K562 (cell line): Measurements from ENCODE around the gene RNF138. TPM values are rescaled to one million over a fixed set of nuclear protein-coding genes. Genes with fewer than 3 reads are reported as not detected.

ENCODE experiments used
- ATAC-seq: fragments of 200-7000 bp; cut with Tn5 transposase; 3 replicates; pipeline ENCODE4 v1.9.1; 2020; ENCODE audit warnings: moderate library complexity
- BruUV-seq: library from RNA; stranded (reverse); fragments of 400-500 nt; replicated peaks from 2 replicates; lab custom pipeline; 2021; lab: Mats Ljungman, UMichigan
- CTCF ChIA-PET: fragments of 300-600 bp; formaldehyde crosslinking; extraction: SDS; loops from one replicate; lab custom pipeline; 2021; ENCODE audit warnings: low intra/inter-chr PET ratio; lab: Yijun Ruan, JAX
- POLR2A ChIA-PET: fragments of 300-600, 350-650 bp; sonication (Branson Sonifier 250); formaldehyde crosslinking; extraction: SDS; loops from one replicate; lab custom pipeline; 2021; ENCODE audit warnings: antibody characterized with exemption, inconsistent platforms; lab: Yijun Ruan, JAX
- DNase-seq, 4 experiments: peaks; one replicate each; pipeline versions ENCODE4 v3.0.0 to v3.0.0-alpha.2; 2011 to 2018; ENCODE audit warnings: low spot score in 3 of 4, mixed read lengths in 3 of 4; ENCODE audit errors: extremely low read depth in 1 of 4
- FAIRE-seq: peaks from 2 replicates; lab custom pipeline; 2011; peaks lifted over from hg19 to GRCh38; lab: Jason Lieb, UNC
- H2AFZ ChIP-seq: 2 replicates; pipeline ENCODE4 v1.6.0; 2011; ENCODE audit warnings: low read depth, low read length, control low read depth, inconsistent platforms
- H3K27ac ChIP-seq: fragments of 200-600 bp; 3 replicates; pipeline ENCODE4 v1.8.0; 2011; ENCODE audit warnings: low read depth, mild to moderate bottlenecking, control low read depth, inconsistent platforms, low read length, moderate library complexity, mixed read lengths; ENCODE audit errors: extremely low read depth
- H3K27me3 ChIP-seq, 2 experiments: fragments of 300-600 bp in 1 of 2; 2 replicates in 1 of 2; 3 replicates in 1 of 2; pipeline versions ENCODE4 v1.6.0 to v1.8.0; 2011; ENCODE audit warnings: inconsistent platforms in 2 of 2, low read length in 2 of 2, mild to moderate bottlenecking in 1 of 2, mixed read lengths in 1 of 2, moderate library complexity in 1 of 2; ENCODE audit not compliant: control insufficient read depth in 2 of 2, insufficient read depth in 2 of 2
- H3K36me3 ChIP-seq: fragments of 300-600 bp; 3 replicates; pipeline ENCODE4 v1.8.0; 2011; ENCODE audit warnings: mild to moderate bottlenecking, low read length, inconsistent platforms; ENCODE audit not compliant: control insufficient read depth, insufficient read depth
- H3K4me1 ChIP-seq, 2 experiments: fragments of 200-600 bp in 1 of 2; replicated peaks in 1 of 2; 2 replicates in 1 of 2; 3 replicates in 1 of 2; pipeline versions ENCODE4 v1.5.1 to v1.8.0; 2011; ENCODE audit warnings: inconsistent platforms in 2 of 2, low read length in 2 of 2, mild to moderate bottlenecking in 1 of 2, mixed read lengths in 1 of 2, moderate library complexity in 1 of 2; ENCODE audit not compliant: control insufficient read depth in 2 of 2, insufficient read depth in 2 of 2
- H3K4me2 ChIP-seq: 2 replicates; pipeline ENCODE4 v1.6.1; 2011; ENCODE audit warnings: low read length, control low read depth, inconsistent platforms, mixed read lengths; ENCODE audit not compliant: insufficient read depth
- H3K4me3 ChIP-seq: fragments of 200-600 bp; sonication (generic), shearing (Covaris generic); 2 replicates; pipeline ENCODE4 v1.5.1; 2016; ENCODE audit warnings: control low read depth, inconsistent platforms
- H3K79me2 ChIP-seq: fragments of 200-600 bp; 3 replicates; pipeline ENCODE4 v1.8.0; 2011; ENCODE audit warnings: low read length, inconsistent platforms; ENCODE audit not compliant: control insufficient read depth, insufficient read depth
- H3K9ac ChIP-seq, 2 experiments: 2 replicates each; pipeline versions ENCODE4 v1.6.0 to v1.6.1; 2011; ENCODE audit warnings: low read depth in 2 of 2, low read length in 2 of 2, control low read depth in 1 of 2, inconsistent platforms in 1 of 2, mild to moderate bottlenecking in 1 of 2, mixed read lengths in 1 of 2; ENCODE audit not compliant: insufficient read depth in 1 of 2
- H3K9me1 ChIP-seq: one replicate; pipeline ENCODE4 v1.6.0; 2011; ENCODE audit warnings: inconsistent platforms, mild to moderate bottlenecking, low read length, moderate library complexity; ENCODE audit not compliant: control insufficient read depth, insufficient read depth
- H3K9me3 ChIP-seq: replicated peaks from 2 replicates; pipeline ENCODE4 v1.5.1; 2011; ENCODE audit warnings: low read depth, low read length, inconsistent platforms; ENCODE audit not compliant: control insufficient read depth, insufficient read depth
- H4K20me1 ChIP-seq: replicated peaks from 2 replicates; pipeline ENCODE4 v1.6.1; 2011; ENCODE audit warnings: low read length, inconsistent platforms, mixed read lengths; ENCODE audit not compliant: control insufficient read depth, insufficient read depth
- E2F1 ChIP-seq: sonication (generic); formaldehyde crosslinking; IDR thresholded peaks from 2 replicates; pipeline ENCODE4 v1.8.1; 2023; ENCODE audit warnings: mild to moderate bottlenecking, missing genetic modification reagents, moderate library complexity
- HNRNPK ChIP-seq: fragments of 200-400 bp; formaldehyde crosslinking; IDR thresholded peaks from one replicate; pipeline ENCODE4 v1.6.1; 2018; ENCODE audit warnings: mild to moderate bottlenecking, low read depth, low read length; ENCODE audit not compliant: poor library complexity, severe bottlenecking
- NFYB ChIP-seq: IDR thresholded peaks from 2 replicates; pipeline ENCODE4 v1.6.1; 2011; ENCODE audit warnings: mild to moderate bottlenecking, moderate library complexity; ENCODE audit not compliant: insufficient read length; ENCODE audit errors: extremely low read depth
- PREB ChIP-seq: sonication (generic); formaldehyde crosslinking; IDR thresholded peaks from 2 replicates; pipeline ENCODE4 v1.8.1; 2023; ENCODE audit warnings: mild to moderate bottlenecking, missing genetic modification reagents
- PTBP1 ChIP-seq: fragments of 200-400 bp; formaldehyde crosslinking; IDR thresholded peaks from 2 replicates; pipeline ENCODE4 v1.6.1; 2017; ENCODE audit warnings: low read depth, low read length
- SNRNP70 ChIP-seq: fragments of 200-400 bp; formaldehyde crosslinking; optimal IDR thresholded peaks from 2 replicates; pipeline ENCODE3; 2017; ENCODE audit warnings: low read depth, low read length
- ZC3H11A ChIP-seq: IDR thresholded peaks from 2 replicates; pipeline ENCODE4 v1.6.1; 2012; ENCODE audit warnings: low read depth, low read length, improper control_type of control experiment
- whole genome bisulfite sequencing: fragments of 100-300 bp; shearing (Covaris generic); methylation state at CpG from one replicate; pipeline ENCODE4 v1.1.6; 2016; ENCODE audit warnings: low coverage, mixed read lengths; ENCODE audit not compliant: insufficient coverage; ENCODE audit errors: missing lambda C conversion rate; 5-methylcytosine and 5-hydroxymethylcytosine counted together
- in situ Hi-C: fragments of 300-500 bp; cut with MboI; formaldehyde crosslinking; loops from 4 replicates; pipeline ENCODE4 v1.15.0; 2018; ENCODE audit warnings: inconsistent platforms, mixed read lengths
- intact Hi-C: fragments of 100-400 bp; cut with micrococcal nuclease; formaldehyde crosslinking; loops from 2 replicates; pipeline ENCODE4 v1.14.2; 2022
- polyA plus RNA-seq, 8 experiments: library from polyadenylated mRNA; depleted of rRNA in 4 of 8; stranded (reverse) in 5 of 8; unstranded in 3 of 8; fragments of >200 nt; fragmentation: Nextera tagmentation in 2 of 8; fragmentation: Illumina TruSeq in 1 of 8; extraction: Ambion mirVana in 2 of 8; extraction: Trizol in 1 of 8; gene quantifications; 2 replicates each; pipeline versions ENCODE4 v1.2.1 to v1.2.3, GENCODE V29; 2011 to 2014; ENCODE audit warnings: inconsistent platforms in 1 of 8, missing spikeins in 1 of 8
- total RNA-seq, 7 experiments: library from RNA; depleted of rRNA in 6 of 7; stranded (reverse); fragments of >200 nt in 6 of 7; fragmentation: Illumina TruSeq in 2 of 7; extraction: Trizol in 2 of 7; gene quantifications; 2 replicates each; pipeline versions ENCODE4 v1.2.1 to v1.2.3, GENCODE V29; 2011 to 2021; ENCODE audit warnings: low replicate concordance in 1 of 7

The RNF138 gene
- total and polyA plus RNA-seq, 9 of the 15 experiments (the other 6 are each of a cell fraction or from before 2014, with no cell fraction given) = 47.6 to 100 (median 62.5) TPM

GRCh38 chr18:32074206-32074605 lies 17.5 kb upstream of the RNF138 start (continued):
- no peak for TF ChIP-seq SNRNP70
- TF ChIP-seq, all 486 proteins: peak for 0

- TF ChIP-seq PREB (CRISPR knock-in tag) = no peak
- TF ChIP-seq E2F1 (CRISPR knock-in tag) = no peak
- no peak for TF ChIP-seq HNRNPK
- no peak for TF ChIP-seq NFYB
- no peak for TF ChIP-seq ZC3H11A
- no peak for TF ChIP-seq PTBP1
- TF ChIP-seq, all 486 proteins: peak for 0
- H3K9me1 ChIP-seq = no peaks in the 10 kb centered on the region
- 3% methylated on average over 2 of the region's 2 CpGs for WGBS
- FAIRE-seq (no peak), ATAC-seq (no peak), DNase-seq (no peak)
- BruUV-seq = no TSS peak
- H3K4me3 ChIP-seq = no peak overlapping the region
- H2AFZ ChIP-seq = no peak overlapping the region
- in situ Hi-C loops (no loop called here), intact Hi-C loops (no loop called here)
- no peaks in the 10 kb centered on the region for H4K20me1 ChIP-seq
- H3K4me1 ChIP-seq = peaks cover 0 to 4% of the 10 kb centered on the region in 2 experiments; a peak in 2 of 5 replicates
- H3K27me3 ChIP-seq = peaks cover 0 to 4% of the 10 kb centered on the region in 2 experiments; a peak in 3 of 5 replicates
- no peaks in the 10 kb centered on the region for H3K36me3 ChIP-seq
- no peaks in the 10 kb centered on the region for H3K79me2 ChIP-seq
- no peaks in the 10 kb centered on the region for H3K9me3 ChIP-seq
- no peak overlapping the region for H3K27ac ChIP-seq
- ChIA-PET CTCF (no interaction called here), POLR2A (interaction anchor here (1.1 to 1.2 kb wide), 2 partner anchors 8 to 13 kb away, joined by 3 to 4 read pairs; partner anchors contain the start of gene RNF138)
- H3K9ac ChIP-seq = no peak overlapping the region
- no peak overlapping the region for H3K4me2 ChIP-seq
These were observed 12.8 kb upstream of the RNF138 start for GRCh38 chr18:32078845-32079244.
